ENCODE results near the gene ADCY5. TPM values are rescaled to one million over a fixed set of nuclear protein-coding genes. Genes with fewer than 3 reads are reported as not detected.
A peak's percentile ranks its signal among the peaks of the same experiment; 100 is the strongest.

ADCY5 gene
- total RNA-seq, 1 donor from 2014 or later: 6.8 TPM

DNA sequence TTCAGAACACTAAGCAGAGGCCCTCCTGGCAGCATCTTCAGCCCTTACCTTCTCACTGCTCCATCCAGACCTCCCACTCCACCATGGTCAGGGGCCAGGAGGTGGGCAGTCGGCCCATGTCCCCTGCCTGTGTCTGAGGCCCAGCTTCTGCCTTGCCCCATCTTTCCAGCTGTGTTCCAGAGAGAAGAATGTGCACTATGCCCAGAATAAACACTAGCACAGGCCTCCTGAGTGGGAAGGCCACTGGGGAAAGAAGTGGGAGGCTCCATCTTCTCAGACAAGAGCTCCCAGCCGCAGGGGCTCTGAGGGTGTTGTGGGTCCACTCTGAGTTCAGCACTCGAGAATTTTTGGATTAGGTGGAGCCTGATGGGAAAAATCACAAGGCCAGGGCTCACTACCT is 44.5 kb downstream of the ADCY5 start:
- H3K27ac ChIP-seq (ENCODE audit: low read depth, low read length): no peak overlapping the region
- H3K4me3 ChIP-seq (ENCODE audit: low read length in 3 of 3): no peak overlapping the region
- H3K4me1 ChIP-seq (ENCODE audit: control insufficient read depth in 3 of 3, insufficient read depth in 3 of 3, low read length in 3 of 3): peaks cover 7 to 24% (median 14%) of the 10 kb centered on the region in 3 donors

GRCh38 chr3:123401836-123402530 is 46.9 kb downstream of the ADCY5 start:
- Histone ChIP-seq H3K4me3 (ENCODE audit: low read length in 3 of 3) (peak overlapping the region in 1 of 3 donors; percentile 3), H3K4me1 (ENCODE audit: control insufficient read depth in 3 of 3, insufficient read depth in 3 of 3, low read length in 3 of 3) (peaks cover 7 to 25% (median 13%) of the 10 kb centered on the region in 3 donors), H3K9ac (ENCODE audit: low read depth in 1 of 3, low read length in 3 of 3) (no peak overlapping the region), H3K27ac (ENCODE audit: low read depth, low read length) (no peak overlapping the region), H3K27me3 (ENCODE audit: control insufficient read depth in 3 of 3, insufficient read depth in 3 of 3, low read length in 3 of 3) (peaks cover 0 to 8% (median 3%) of the 10 kb centered on the region in 3 donors), H3K36me3 (ENCODE audit: control insufficient read depth in 3 of 3, insufficient read depth in 3 of 3, low read length in 3 of 3) (no peaks in the 10 kb centered on the region), H3K9me3 (ENCODE audit: control insufficient read depth in 3 of 3, low read length in 3 of 3) (no peaks in the 10 kb centered on the region)

More for the DNA sequence above, 44.5 kb downstream of the ADCY5 start:
- Histone ChIP-seq H3K36me3 (ENCODE audit: control insufficient read depth in 3 of 3, insufficient read depth in 3 of 3, low read length in 3 of 3) (no peaks in the 10 kb centered on the region), H3K9ac (ENCODE audit: low read depth in 1 of 3, low read length in 3 of 3) (no peak overlapping the region), H3K9me3 (ENCODE audit: control insufficient read depth in 3 of 3, low read length in 3 of 3) (no peaks in the 10 kb centered on the region), H3K27me3 (ENCODE audit: control insufficient read depth in 3 of 3, insufficient read depth in 3 of 3, low read length in 3 of 3) (peaks cover 0 to 3% (median 0%) of the 10 kb centered on the region in 3 donors)

GRCh38 chr3:123400169-123400568 is 48.7 kb downstream of the ADCY5 start:
- H3K27me3 ChIP-seq (ENCODE audit: control insufficient read depth in 3 of 3, insufficient read depth in 3 of 3, low read length in 3 of 3): peaks cover 0 to 8% (median 3%) of the 10 kb centered on the region in 3 donors
- H3K4me1 ChIP-seq (ENCODE audit: control insufficient read depth in 3 of 3, insufficient read depth in 3 of 3, low read length in 3 of 3): peaks cover 7 to 15% (median 12%) of the 10 kb centered on the region in 3 donors
- H3K36me3 ChIP-seq (ENCODE audit: control insufficient read depth in 3 of 3, insufficient read depth in 3 of 3, low read length in 3 of 3): no peaks in the 10 kb centered on the region
- H3K9ac ChIP-seq (ENCODE audit: low read depth in 1 of 3, low read length in 3 of 3): no peak overlapping the region
- H3K27ac ChIP-seq (ENCODE audit: low read depth, low read length): no peak overlapping the region
- no peak overlapping the region for H3K4me3 ChIP-seq (ENCODE audit: low read length in 3 of 3)
- H3K9me3 ChIP-seq (ENCODE audit: control insufficient read depth in 3 of 3, low read length in 3 of 3): no peaks in the 10 kb centered on the region

GRCh38 chr3:123399653-123400052 is 49.2 kb downstream of the ADCY5 start:
- H3K9ac ChIP-seq (ENCODE audit: low read depth in 1 of 3, low read length in 3 of 3): no peak overlapping the region
- H3K27me3 ChIP-seq (ENCODE audit: control insufficient read depth in 3 of 3, insufficient read depth in 3 of 3, low read length in 3 of 3): peaks cover 0 to 8% (median 3%) of the 10 kb centered on the region in 3 donors
- no peaks in the 10 kb centered on the region for H3K9me3 ChIP-seq (ENCODE audit: control insufficient read depth in 3 of 3, low read length in 3 of 3)
- H3K4me1 ChIP-seq (ENCODE audit: control insufficient read depth in 3 of 3, insufficient read depth in 3 of 3, low read length in 3 of 3): peaks cover 9 to 16% (median 15%) of the 10 kb centered on the region in 3 donors
- no peak overlapping the region for H3K27ac ChIP-seq (ENCODE audit: low read depth, low read length)
- H3K36me3 ChIP-seq (ENCODE audit: control insufficient read depth in 3 of 3, insufficient read depth in 3 of 3, low read length in 3 of 3): no peaks in the 10 kb centered on the region
- H3K4me3 ChIP-seq (ENCODE audit: low read length in 3 of 3): no peak overlapping the region

DNA sequence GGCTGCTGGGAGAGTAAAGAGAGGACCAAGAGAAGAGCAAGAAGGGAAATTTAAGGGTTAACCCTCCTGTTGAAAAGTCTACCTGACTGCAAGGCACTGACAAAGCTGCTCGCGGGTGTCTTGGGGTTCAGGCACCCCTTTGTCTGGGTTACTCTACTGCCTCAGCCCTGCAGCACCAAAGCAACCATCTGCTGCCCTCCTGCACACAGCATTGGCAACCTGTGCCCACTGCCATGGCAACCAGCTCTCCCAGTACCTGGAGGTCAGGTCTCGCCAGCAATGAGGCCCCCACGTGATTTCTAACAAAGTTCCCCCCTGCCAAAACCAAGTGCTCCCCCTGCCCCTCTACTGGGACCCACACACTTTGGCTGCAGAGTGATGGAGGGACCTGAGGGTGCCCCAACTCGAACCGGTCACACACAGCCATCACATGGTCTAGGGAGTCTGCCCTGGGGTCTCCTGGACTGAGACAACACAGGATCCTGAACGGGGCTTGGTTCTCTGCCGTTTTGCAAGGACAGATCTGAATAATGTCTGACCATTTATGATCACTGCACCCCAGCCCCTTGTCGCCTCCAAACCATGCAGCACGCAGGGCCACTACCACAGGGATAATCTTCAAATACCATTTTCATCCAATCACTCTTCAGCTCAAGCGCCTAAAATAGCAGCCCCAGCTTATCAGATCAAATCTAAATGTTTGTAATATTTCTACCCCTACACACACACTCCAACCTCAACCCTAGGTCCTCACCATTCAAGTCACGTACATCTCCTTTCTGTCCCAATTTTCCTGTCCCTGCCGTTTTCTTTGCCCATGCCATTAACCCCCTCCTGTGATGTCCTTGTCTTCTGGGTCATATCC is 50.7 kb downstream of the ADCY5 start:
- H3K27ac ChIP-seq (ENCODE audit: low read depth, low read length): no peak overlapping the region

GRCh38 chr3:123397050-123397590 is 51.8 kb downstream of the ADCY5 start:
- Histone ChIP-seq H3K36me3 (ENCODE audit: control insufficient read depth in 3 of 3, insufficient read depth in 3 of 3, low read length in 3 of 3) (no peaks in the 10 kb centered on the region), H3K4me3 (ENCODE audit: low read length in 3 of 3) (no peak overlapping the region), H3K4me1 (ENCODE audit: control insufficient read depth in 3 of 3, insufficient read depth in 3 of 3, low read length in 3 of 3) (peaks cover 11 to 13% (median 12%) of the 10 kb centered on the region in 3 donors), H3K9ac (ENCODE audit: low read depth in 1 of 3, low read length in 3 of 3) (no peak overlapping the region), H3K9me3 (ENCODE audit: control insufficient read depth in 3 of 3, low read length in 3 of 3) (no peaks in the 10 kb centered on the region), H3K27me3 (ENCODE audit: control insufficient read depth in 3 of 3, insufficient read depth in 3 of 3, low read length in 3 of 3) (peaks cover 0 to 8% (median 3%) of the 10 kb centered on the region in 3 donors), H3K27ac (ENCODE audit: low read depth, low read length) (no peak overlapping the region)

More for the DNA sequence above, 50.7 kb downstream of the ADCY5 start:
- Histone ChIP-seq H3K4me1 (ENCODE audit: control insufficient read depth in 3 of 3, insufficient read depth in 3 of 3, low read length in 3 of 3) (peaks cover 13 to 15% (median 15%) of the 10 kb centered on the region in 3 donors), H3K4me3 (ENCODE audit: low read length in 3 of 3) (no peak overlapping the region), H3K9ac (ENCODE audit: low read depth in 1 of 3, low read length in 3 of 3) (no peak overlapping the region), H3K27me3 (ENCODE audit: control insufficient read depth in 3 of 3, insufficient read depth in 3 of 3, low read length in 3 of 3) (peaks cover 0 to 8% (median 3%) of the 10 kb centered on the region in 3 donors), H3K36me3 (ENCODE audit: control insufficient read depth in 3 of 3, insufficient read depth in 3 of 3, low read length in 3 of 3) (no peaks in the 10 kb centered on the region), H3K9me3 (ENCODE audit: control insufficient read depth in 3 of 3, low read length in 3 of 3) (no peaks in the 10 kb centered on the region)

GRCh38 chr3:123396171-123397049 is 52.5 kb downstream of the ADCY5 start:
- peaks cover 6 to 13% (median 13%) of the 10 kb centered on the region in 3 donors for H3K4me1 ChIP-seq (ENCODE audit: control insufficient read depth in 3 of 3, insufficient read depth in 3 of 3, low read length in 3 of 3)

DNA sequence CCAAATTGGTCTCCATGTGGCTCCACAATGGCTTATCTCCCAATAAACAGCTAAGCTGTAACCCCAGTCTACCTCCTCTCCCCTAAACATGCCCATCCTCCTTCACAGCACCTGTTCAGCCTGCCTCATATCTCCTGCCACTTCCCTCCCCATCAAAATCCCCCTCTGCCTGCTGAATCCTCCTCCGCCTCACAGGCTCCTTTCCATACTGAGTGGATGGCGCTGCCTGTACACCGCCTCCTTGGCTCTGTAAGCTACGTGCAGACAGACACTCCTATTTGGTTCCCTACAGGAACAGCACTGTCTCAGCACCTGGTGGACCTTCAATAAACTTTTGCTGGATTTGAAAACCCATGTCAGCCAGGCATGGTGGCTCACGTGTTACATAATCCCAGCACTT is 53.7 kb downstream of the ADCY5 start:
- peaks cover 0 to 5% (median 3%) of the 10 kb centered on the region in 3 donors for H3K27me3 ChIP-seq (ENCODE audit: control insufficient read depth in 3 of 3, insufficient read depth in 3 of 3, low read length in 3 of 3)
- no peaks in the 10 kb centered on the region for H3K9me3 ChIP-seq (ENCODE audit: control insufficient read depth in 3 of 3, low read length in 3 of 3)
- no peak overlapping the region for H3K9ac ChIP-seq (ENCODE audit: low read depth in 1 of 3, low read length in 3 of 3)
- H3K4me3 ChIP-seq (ENCODE audit: low read length in 3 of 3): no peak overlapping the region
- no peaks in the 10 kb centered on the region for H3K36me3 ChIP-seq (ENCODE audit: control insufficient read depth in 3 of 3, insufficient read depth in 3 of 3, low read length in 3 of 3)
- peaks cover 6 to 21% (median 19%) of the 10 kb centered on the region in 3 donors for H3K4me1 ChIP-seq (ENCODE audit: control insufficient read depth in 3 of 3, insufficient read depth in 3 of 3, low read length in 3 of 3)
- no peak overlapping the region for H3K27ac ChIP-seq (ENCODE audit: low read depth, low read length)

More at GRCh38 chr3:123396171-123397049, 52.5 kb downstream of the ADCY5 start:
- Histone ChIP-seq H3K27me3 (ENCODE audit: control insufficient read depth in 3 of 3, insufficient read depth in 3 of 3, low read length in 3 of 3) (peaks cover 0 to 5% (median 3%) of the 10 kb centered on the region in 3 donors), H3K9ac (ENCODE audit: low read depth in 1 of 3, low read length in 3 of 3) (no peak overlapping the region), H3K27ac (ENCODE audit: low read depth, low read length) (no peak overlapping the region), H3K4me3 (ENCODE audit: low read length in 3 of 3) (no peak overlapping the region), H3K9me3 (ENCODE audit: control insufficient read depth in 3 of 3, low read length in 3 of 3) (no peaks in the 10 kb centered on the region), H3K36me3 (ENCODE audit: control insufficient read depth in 3 of 3, insufficient read depth in 3 of 3, low read length in 3 of 3) (no peaks in the 10 kb centered on the region)

- Histone ChIP-seq H3K27ac (ENCODE audit: low read depth, low read length) (no peak overlapping the region), H3K9me3 (ENCODE audit: control insufficient read depth in 3 of 3, low read length in 3 of 3) (no peaks in the 10 kb centered on the region), H3K4me3 (ENCODE audit: low read length in 3 of 3) (peak overlapping the region in 1 of 3 donors; percentile 13), H3K36me3 (ENCODE audit: control insufficient read depth in 3 of 3, insufficient read depth in 3 of 3, low read length in 3 of 3) (no peaks in the 10 kb centered on the region), H3K27me3 (ENCODE audit: control insufficient read depth in 3 of 3, insufficient read depth in 3 of 3, low read length in 3 of 3) (peaks cover 0 to 5% (median 3%) of the 10 kb centered on the region in 3 donors), H3K9ac (ENCODE audit: low read depth in 1 of 3, low read length in 3 of 3) (no peak overlapping the region), H3K4me1 (ENCODE audit: control insufficient read depth in 3 of 3, insufficient read depth in 3 of 3, low read length in 3 of 3) (peaks cover 6 to 27% (median 19%) of the 10 kb centered on the region in 3 donors)
Measured at GRCh38 chr3:123394391-123395020, 54.4 kb downstream of the ADCY5 start.

Measured in skeletal muscle tissue (tissue), 4 donors.